GM18502 (cell line): Measurements from ENCODE around the gene SAMHD1.
"Not testable (repeated sequence)": the region's sequence is repeated elsewhere in the genome, so short reads cannot be mapped to it uniquely, and the experiment has no call there.

Source experiments
- ATAC-seq: cut with Tn5 transposase; IDR thresholded peaks from one replicate; pipeline ENCODE4 v1.9.1; 2021; ENCODE audit warnings: mild to moderate bottlenecking; ENCODE audit not compliant: unreplicated experiment, poor library complexity

The SAMHD1 gene

GRCh38 chr20:36951198-36951978, at the start of gene SAMHD1:
TSS of gene SAMHD1 (minus strand) at chr20:36951708. CDS start at chr20:36951643, 65 bp downstream.
- ATAC-seq, result peak; percentile 88

GRCh38 chr20:37000171-37000570, 48.7 kb upstream of the SAMHD1 start:
- not testable (repeated sequence) for ATAC-seq

GRCh38 chr20:36998652-36999051, 47.1 kb upstream of the SAMHD1 start:
- ATAC-seq, result no peak

- ATAC-seq, result no peak
Measured at GRCh38 chr20:36997121-36997520, 45.6 kb upstream of the SAMHD1 start.

- not testable (repeated sequence) for ATAC-seq
Measured at GRCh38 chr20:36994221-36994620, 42.7 kb upstream of the SAMHD1 start.

- no peak for ATAC-seq
Measured at GRCh38 chr20:36992802-36993334, 41.4 kb upstream of the SAMHD1 start.

GRCh38 chr20:36991703-36992102, 40.2 kb upstream of the SAMHD1 start:
- no peak for ATAC-seq

- ATAC-seq, result no peak
Measured at GRCh38 chr20:36989797-36990196, 38.3 kb upstream of the SAMHD1 start.

- ATAC-seq, result no peak
Measured at GRCh38 chr20:36988494-36988966, 37.0 kb upstream of the SAMHD1 start.

- ATAC-seq, result no peak
Measured at GRCh38 chr20:36984257-36984638, 32.7 kb upstream of the SAMHD1 start.

GRCh38 chr20:36975099-36975818, 23.8 kb upstream of the SAMHD1 start:
- no peak for ATAC-seq

GRCh38 chr20:36974660-36975059, 23.2 kb upstream of the SAMHD1 start:
- no peak for ATAC-seq

GRCh38 chr20:36971103-36971502, 19.6 kb upstream of the SAMHD1 start:
- ATAC-seq, result no peak

GRCh38 chr20:36969478-36970186, 18.1 kb upstream of the SAMHD1 start:
- ATAC-seq, result no peak

GRCh38 chr20:36969051-36969450, 17.5 kb upstream of the SAMHD1 start:
- ATAC-seq, result no peak

GRCh38 chr20:36967636-36968035, 16.1 kb upstream of the SAMHD1 start:
- no peak for ATAC-seq

GRCh38 chr20:36966965-36967364, 15.5 kb upstream of the SAMHD1 start:
- ATAC-seq, result not testable (repeated sequence)

GRCh38 chr20:36962354-36962941, 10.9 kb upstream of the SAMHD1 start:
- ATAC-seq, result not testable (repeated sequence)

GRCh38 chr20:36959242-36959641, 7.7 kb upstream of the SAMHD1 start:
- no peak for ATAC-seq
